OCI-LY3 (cell line): ENCODE results near the gene PURB.

Source experiments
- H2AFZ ChIP-seq: fragments of 200-600, 300-600 bp; shearing (Covaris generic); 2 replicates; pipeline ENCODE4 v1.6.0; 2014; ENCODE audit warnings: antibody characterized with exemption, low read depth, low read length
- H3K27ac ChIP-seq: fragments of 200-600, 300-600 bp; sonication (generic); 2 replicates; pipeline ENCODE4 v1.5.1; 2014; ENCODE audit warnings: mild to moderate bottlenecking, low read length, moderate library complexity, mixed read lengths
- H3K27me3 ChIP-seq: fragments of 200-600, 300-600 bp; sonication (generic); 2 replicates; pipeline ENCODE4 v1.6.1; 2014; ENCODE audit warnings: low read depth, low read length, mixed read lengths
- H3K36me3 ChIP-seq: fragments of 200-600, 300-600 bp; sonication (generic); replicated peaks from 2 replicates; pipeline ENCODE3; 2014; ENCODE audit warnings: low read depth, low read length, mixed read lengths
- H3K4me1 ChIP-seq: fragments of 300-600, 200-600 bp; sonication (generic); 2 replicates; pipeline ENCODE4 v1.6.1; 2014; ENCODE audit warnings: low read length, mixed read lengths
- H3K4me2 ChIP-seq: fragments of 200-600, 300-600 bp; sonication (generic); 2 replicates; pipeline ENCODE4 v1.6.1; 2014; ENCODE audit warnings: low read length, mixed read lengths
- H3K4me3 ChIP-seq: fragments of 300-600, 200-600 bp; sonication (generic); 2 replicates; pipeline ENCODE4 v1.5.1; 2014; ENCODE audit warnings: antibody characterized with exemption, mild to moderate bottlenecking, low read length, moderate library complexity
- H3K79me2 ChIP-seq: fragments of 300-600, 200-600 bp; shearing (Covaris generic); 2 replicates; pipeline ENCODE4 v1.6.1; 2014; ENCODE audit warnings: mild to moderate bottlenecking, low read length, mixed read lengths
- H3K9ac ChIP-seq: fragments of 300-600, 200-600 bp; shearing (Covaris generic); 2 replicates; pipeline ENCODE4 v1.6.0; 2014; ENCODE audit warnings: mild to moderate bottlenecking, low read length, moderate library complexity
- H3K9me3 ChIP-seq: fragments of 200-600, 300-600 bp; shearing (Covaris generic); 2 replicates; pipeline ENCODE4 v1.6.1; 2014; ENCODE audit warnings: low read length, mixed read lengths; ENCODE audit not compliant: insufficient read depth
- H4K20me1 ChIP-seq: fragments of 200-600, 300-600 bp; sonication (generic); 2 replicates; pipeline ENCODE4 v1.6.1; 2016; ENCODE audit warnings: low read length, mixed read lengths; ENCODE audit not compliant: insufficient read depth
- CTCF ChIP-seq: fragments of 200-600, 300-600 bp; sonication (generic); IDR thresholded peaks from 2 replicates; pipeline ENCODE4 v1.5.1; 2014; ENCODE audit warnings: antibody characterized with exemption, low read length, low read depth
- EZH2phosphoT487 ChIP-seq: fragments of 200-600 bp; shearing (Covaris generic); IDR thresholded peaks from 2 replicates; pipeline ENCODE4 v1.6.1; 2018; ENCODE audit warnings: antibody characterized with exemption, mixed run types, low read depth

PURB gene

GRCh38 chr7:44922351-44922694 is 37.0 kb upstream of the PURB start:
- no peak overlapping the region for H3K9ac ChIP-seq
- no peak overlapping the region for H3K27ac ChIP-seq
- H3K27me3 ChIP-seq, result 0 out of 2 replicates have a peak, but pooled peaks cover 6% of the 10 kb centered on the region
- H3K79me2 ChIP-seq, result no peaks in the 10 kb centered on the region
- H3K4me3 ChIP-seq, result no peak overlapping the region
- H3K36me3 ChIP-seq, result no peaks in the 10 kb centered on the region
- H2AFZ ChIP-seq, result peak overlapping the region; percentile 95
- no peaks in the 10 kb centered on the region for H3K4me1 ChIP-seq
- no peak for TF ChIP-seq EZH2phosphoT487
- no peak for TF ChIP-seq CTCF
- no peaks in the 10 kb centered on the region for H3K9me3 ChIP-seq
- peak overlapping the region; percentile 34; the same call in 1 of the 2 replicates for H3K4me2 ChIP-seq
- H4K20me1 ChIP-seq, result no peaks in the 10 kb centered on the region

GRCh38 chr7:44921607-44922350 is 36.4 kb upstream of the PURB start:
- no peaks in the 10 kb centered on the region for H3K36me3 ChIP-seq
- no peak overlapping the region for H3K4me3 ChIP-seq
- H4K20me1 ChIP-seq, result no peaks in the 10 kb centered on the region
- no peaks in the 10 kb centered on the region for H3K79me2 ChIP-seq
- 0 out of 2 replicates have a peak, but pooled peaks cover 6% of the 10 kb centered on the region for H3K27me3 ChIP-seq
- H3K4me2 ChIP-seq, result peak overlapping the region; percentile 37
- no peaks in the 10 kb centered on the region for H3K4me1 ChIP-seq
- H2AFZ ChIP-seq, result peak overlapping the region; percentile 95
- no peak overlapping the region for H3K9ac ChIP-seq
- TF ChIP-seq EZH2phosphoT487 (no peak), CTCF (peak; percentile 93)
- H3K9me3 ChIP-seq, result no peaks in the 10 kb centered on the region
- H3K27ac ChIP-seq, result no peak overlapping the region

GRCh38 chr7:44920119-44920518 is 34.8 kb upstream of the PURB start:
- no peaks in the 10 kb centered on the region for H3K9me3 ChIP-seq
- no peak overlapping the region for H3K27ac ChIP-seq
- peaks cover 2% of the 10 kb centered on the region for H3K4me1 ChIP-seq
- H3K4me3 ChIP-seq, result no peak overlapping the region
- H3K27me3 ChIP-seq, result 0 out of 2 replicates have a peak, but pooled peaks cover 6% of the 10 kb centered on the region
- no peak overlapping the region for H2AFZ ChIP-seq
- H4K20me1 ChIP-seq, result no peaks in the 10 kb centered on the region
- no peak overlapping the region for H3K4me2 ChIP-seq
- H3K36me3 ChIP-seq, result no peaks in the 10 kb centered on the region
- no peak overlapping the region for H3K9ac ChIP-seq
- TF ChIP-seq EZH2phosphoT487, result no peak
- TF ChIP-seq CTCF, result no peak
- H3K79me2 ChIP-seq, result no peaks in the 10 kb centered on the region

- H3K4me3 ChIP-seq, result no peak overlapping the region
- H3K27ac ChIP-seq, result no peak overlapping the region
- peaks cover 8% of the 10 kb centered on the region for H3K4me1 ChIP-seq
- H3K9me3 ChIP-seq, result no peaks in the 10 kb centered on the region
- no peak overlapping the region for H3K4me2 ChIP-seq
- no peaks in the 10 kb centered on the region for H3K79me2 ChIP-seq
- no peaks in the 10 kb centered on the region for H4K20me1 ChIP-seq
- no peaks in the 10 kb centered on the region for H3K36me3 ChIP-seq
- H3K9ac ChIP-seq, result no peak overlapping the region
- no peak for TF ChIP-seq CTCF
- no peak for TF ChIP-seq EZH2phosphoT487
- 0 out of 2 replicates have a peak, but pooled peaks cover 6% of the 10 kb centered on the region for H3K27me3 ChIP-seq
- no peak overlapping the region for H2AFZ ChIP-seq
Measured at GRCh38 chr7:44918029-44918428, 32.7 kb upstream of the PURB start.
